Muscle layer of colon (tissue), 2 donors: Measurements from ENCODE around the gene MED16.
"Not testable (repeated sequence)": the region's sequence is repeated elsewhere in the genome, so short reads cannot be mapped to it uniquely, and the experiment has no call there.

Experiments
- H3K27ac ChIP-seq: one replicate; pipeline ENCODE4 v1.7.0; 2013; ENCODE audit warnings: low read depth, mild to moderate bottlenecking, low read length, moderate library complexity
- H3K27me3 ChIP-seq, 2 donors: one replicate each; pipeline ENCODE4 v1.7.0; 2013; ENCODE audit warnings: low read length in 2 of 2, mild to moderate bottlenecking in 2 of 2; ENCODE audit not compliant: insufficient read depth in 2 of 2, control insufficient read depth in 1 of 2
- H3K36me3 ChIP-seq: one replicate; pipeline ENCODE4 v1.7.0; 2013; ENCODE audit warnings: mild to moderate bottlenecking, low read length; ENCODE audit not compliant: insufficient read depth
- H3K4me1 ChIP-seq: one replicate; pipeline ENCODE4 v1.7.0; 2013; ENCODE audit warnings: mild to moderate bottlenecking, low read length; ENCODE audit not compliant: insufficient read depth
- H3K4me3 ChIP-seq, 2 donors: one replicate each; pipeline ENCODE4 v1.7.0; 2013; ENCODE audit warnings: low read length in 2 of 2, low read depth in 1 of 2, mild to moderate bottlenecking in 1 of 2, moderate library complexity in 1 of 2
- H3K9ac ChIP-seq: one replicate; pipeline ENCODE4 v1.7.0; 2013; ENCODE audit warnings: low read length
- H3K9me3 ChIP-seq: one replicate; pipeline ENCODE4 v1.7.0; 2013; ENCODE audit warnings: mild to moderate bottlenecking, low read length
- donor health status: abdominal sarcoma.
- donor health status: Adenocarcinoma of cecum.

MED16 gene

GRCh38 chr19:821825-822503, 71.0 kb downstream of the MED16 start, which contains the start of gene PLPPR3:
PLPPR3 (minus strand) TSS chr19:821955; CDS start chr19:821559, 396 bp downstream.
- no peak within 1 kb of the TSS for H3K4me3 ChIP-seq
- H3K27me3 ChIP-seq: peaks cover 6 to 26% of the 10 kb centered on the region in 2 donors
- H3K9me3 ChIP-seq: no peaks in the 10 kb centered on the region
- no peaks in the 10 kb centered on the region for H3K4me1 ChIP-seq
- no peaks in the 10 kb centered on the region for H3K36me3 ChIP-seq
- no peak within 1 kb of the TSS for H3K27ac ChIP-seq
- H3K9ac ChIP-seq: no peak within 1 kb of the TSS

GRCh38 chr19:821231-821824, 71.7 kb downstream of the MED16 start:
- no peak overlapping the region for H3K9ac ChIP-seq
- H3K4me3 ChIP-seq: no peak overlapping the region
- H3K4me1 ChIP-seq: no peaks in the 10 kb centered on the region
- H3K27ac ChIP-seq: no peak overlapping the region
- H3K27me3 ChIP-seq: peaks cover 6 to 26% of the 10 kb centered on the region in 2 donors
- H3K9me3 ChIP-seq: no peaks in the 10 kb centered on the region
- no peaks in the 10 kb centered on the region for H3K36me3 ChIP-seq

GRCh38 chr19:820212-820611, 72.8 kb downstream of the MED16 start:
- H3K27ac ChIP-seq, H3K9me3 ChIP-seq, H3K36me3 ChIP-seq, H3K9ac ChIP-seq, H3K4me3 ChIP-seq, H3K4me1 ChIP-seq: not testable (repeated sequence)
- peaks cover 6 to 26% of the 10 kb centered on the region in 2 donors for H3K27me3 ChIP-seq
